Measurements from ENCODE around the gene SPEN.

Gene SPEN

GRCh38 chr1:15945832-15946448 lies 98.4 kb downstream of the SPEN start:
- Histone ChIP-seq H3K4me1 (ENCODE audit: insufficient read depth, low read length, severe bottlenecking) (peaks cover 35% of the 10 kb centered on the region), H3K9me2 (ENCODE audit: low read depth, low read length) (no peaks in the 10 kb centered on the region), H3F3A (ENCODE audit: insufficient read depth, low read length) (no peaks in the 10 kb centered on the region), H3K9me3 (ENCODE audit: low read length) (no peaks in the 10 kb centered on the region), H4K20me1 (ENCODE audit: insufficient read depth, low read length) (no peaks in the 10 kb centered on the region), H3K27me3 (ENCODE audit: insufficient read depth, low read length) (no peaks in the 10 kb centered on the region), H3K27ac (ENCODE audit: low read depth, low read length, poor library complexity, severe bottlenecking) (no peak overlapping the region), H3K4me3 (ENCODE audit: low read depth, low read length, poor library complexity, severe bottlenecking) (no peak overlapping the region), H3K9ac (ENCODE audit: low read length) (no peak overlapping the region), H3K79me2 (ENCODE audit: insufficient read depth, low read length) (no peaks in the 10 kb centered on the region), H3K4me2 (ENCODE audit: low read length) (no peak overlapping the region), H2AFZ (ENCODE audit: low read length) (no peak overlapping the region), H3K36me3 (ENCODE audit: insufficient read depth, low read length) (peaks cover 80% of the 10 kb centered on the region)
- TF ChIP-seq, protein P1, sequence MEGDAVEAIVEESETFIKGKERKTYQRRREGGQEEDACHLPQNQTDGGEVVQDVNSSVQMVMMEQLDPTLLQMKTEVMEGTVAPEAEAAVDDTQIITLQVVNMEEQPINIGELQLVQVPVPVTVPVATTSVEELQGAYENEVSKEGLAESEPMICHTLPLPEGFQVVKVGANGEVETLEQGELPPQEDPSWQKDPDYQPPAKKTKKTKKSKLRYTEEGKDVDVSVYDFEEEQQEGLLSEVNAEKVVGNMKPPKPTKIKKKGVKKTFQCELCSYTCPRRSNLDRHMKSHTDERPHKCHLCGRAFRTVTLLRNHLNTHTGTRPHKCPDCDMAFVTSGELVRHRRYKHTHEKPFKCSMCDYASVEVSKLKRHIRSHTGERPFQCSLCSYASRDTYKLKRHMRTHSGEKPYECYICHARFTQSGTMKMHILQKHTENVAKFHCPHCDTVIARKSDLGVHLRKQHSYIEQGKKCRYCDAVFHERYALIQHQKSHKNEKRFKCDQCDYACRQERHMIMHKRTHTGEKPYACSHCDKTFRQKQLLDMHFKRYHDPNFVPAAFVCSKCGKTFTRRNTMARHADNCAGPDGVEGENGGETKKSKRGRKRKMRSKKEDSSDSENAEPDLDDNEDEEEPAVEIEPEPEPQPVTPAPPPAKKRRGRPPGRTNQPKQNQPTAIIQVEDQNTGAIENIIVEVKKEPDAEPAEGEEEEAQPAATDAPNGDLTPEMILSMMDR (IDR thresholded peaks at IDR 0.05; ENCODE audit: low read length), result no peak
- no peak for TF ChIP-seq EZH2 (IDR thresholded peaks at IDR 0.05; ENCODE audit: borderline replicate concordance, low read length)

GRCh38 chr1:15946571-15947381 lies 99.3 kb downstream of the SPEN start:
- Histone ChIP-seq H3K4me1 (ENCODE audit: insufficient read depth, low read length, severe bottlenecking) (peaks cover 43% of the 10 kb centered on the region), H3K4me3 (ENCODE audit: low read depth, low read length, poor library complexity, severe bottlenecking) (no peak overlapping the region), H3K9me2 (ENCODE audit: low read depth, low read length) (no peaks in the 10 kb centered on the region), H3F3A (ENCODE audit: insufficient read depth, low read length) (no peaks in the 10 kb centered on the region), H3K4me2 (ENCODE audit: low read length) (no peak overlapping the region), H2AFZ (ENCODE audit: low read length) (no peak overlapping the region), H3K27me3 (ENCODE audit: insufficient read depth, low read length) (no peaks in the 10 kb centered on the region), H3K9ac (ENCODE audit: low read length) (no peak overlapping the region), H3K79me2 (ENCODE audit: insufficient read depth, low read length) (no peaks in the 10 kb centered on the region), H4K20me1 (ENCODE audit: insufficient read depth, low read length) (no peaks in the 10 kb centered on the region), H3K9me3 (ENCODE audit: low read length) (no peaks in the 10 kb centered on the region), H3K36me3 (ENCODE audit: insufficient read depth, low read length) (peaks cover 72% of the 10 kb centered on the region), H3K27ac (ENCODE audit: low read depth, low read length, poor library complexity, severe bottlenecking) (no peak overlapping the region)
- TF ChIP-seq, protein P1 (IDR thresholded peaks at IDR 0.05; ENCODE audit: low read length), result no peak
- no peak for TF ChIP-seq EZH2 (IDR thresholded peaks at IDR 0.05; ENCODE audit: borderline replicate concordance, low read length)

- H3K9me3 ChIP-seq (ENCODE audit: low read length), result no peaks in the 10 kb centered on the region
- no peak overlapping the region for H2AFZ ChIP-seq (ENCODE audit: low read length)
- H4K20me1 ChIP-seq (ENCODE audit: insufficient read depth, low read length), result no peaks in the 10 kb centered on the region
- no peak overlapping the region for H3K4me3 ChIP-seq (ENCODE audit: low read depth, low read length, poor library complexity, severe bottlenecking)
- H3K27me3 ChIP-seq (ENCODE audit: insufficient read depth, low read length), result no peaks in the 10 kb centered on the region
- TF ChIP-seq EZH2 (IDR thresholded peaks at IDR 0.05; ENCODE audit: borderline replicate concordance, low read length), result no peak
- TF ChIP-seq, protein P1 (IDR thresholded peaks at IDR 0.05; ENCODE audit: low read length), result no peak
- H3K36me3 ChIP-seq (ENCODE audit: insufficient read depth, low read length), result peaks cover 64% of the 10 kb centered on the region
- peaks cover 44% of the 10 kb centered on the region for H3K4me1 ChIP-seq (ENCODE audit: insufficient read depth, low read length, severe bottlenecking)
- peak overlapping the region; percentile 90 for H3K27ac ChIP-seq (ENCODE audit: low read depth, low read length, poor library complexity, severe bottlenecking)
- no peaks in the 10 kb centered on the region for H3K79me2 ChIP-seq (ENCODE audit: insufficient read depth, low read length)
- H3F3A ChIP-seq (ENCODE audit: insufficient read depth, low read length), result no peaks in the 10 kb centered on the region
- no peaks in the 10 kb centered on the region for H3K9me2 ChIP-seq (ENCODE audit: low read depth, low read length)
- no peak overlapping the region; the same call in 1 of the 2 replicates for H3K4me2 ChIP-seq (ENCODE audit: low read length)
- no peak overlapping the region; the same call in 1 of the 2 replicates for H3K9ac ChIP-seq (ENCODE audit: low read length)
Observed at GRCh38 chr1:15947382-15948090, 100.0 kb downstream of the SPEN start.
